Endodermal cell (in vitro differentiated cells): Measurements from ENCODE around the gene SVBP. TPM values are rescaled to one million over a fixed set of nuclear protein-coding genes. Genes with fewer than 3 reads are reported as not detected.

Experiments
- DNase-seq: peaks from one replicate; pipeline ENCODE4 v3.0.0-alpha.2; 2017
- H3K27ac ChIP-seq: 2 replicates; pipeline ENCODE4 v1.5.1; 2013; ENCODE audit warnings: mild to moderate bottlenecking, low read depth, low read length, moderate library complexity
- H3K27me3 ChIP-seq: 2 replicates; pipeline ENCODE4 v1.6.1; 2013; ENCODE audit warnings: mild to moderate bottlenecking, low read length, moderate library complexity; ENCODE audit not compliant: insufficient read depth, control insufficient read depth, poor library complexity, severe bottlenecking
- H3K36me3 ChIP-seq: 2 replicates; pipeline ENCODE4 v1.7.0; 2013; ENCODE audit warnings: mild to moderate bottlenecking, low read length, moderate library complexity; ENCODE audit not compliant: control insufficient read depth, insufficient read depth
- H3K4me1 ChIP-seq: one replicate; pipeline ENCODE4 v1.7.0; 2013; ENCODE audit warnings: low read length; ENCODE audit not compliant: control insufficient read depth, insufficient read depth
- H3K4me3 ChIP-seq: 2 replicates; pipeline ENCODE4 v1.5.1; 2013; ENCODE audit warnings: mild to moderate bottlenecking, low read length, moderate library complexity
- H3K9ac ChIP-seq: 2 replicates; pipeline ENCODE4 v1.6.1; 2013; ENCODE audit warnings: mild to moderate bottlenecking, low read length, moderate library complexity; ENCODE audit not compliant: poor library complexity, severe bottlenecking; ENCODE audit errors: extremely low read depth
- H3K9me3 ChIP-seq: 2 replicates; pipeline ENCODE4 v1.6.1; 2013; ENCODE audit warnings: mild to moderate bottlenecking, low read length, moderate library complexity; ENCODE audit not compliant: control insufficient read depth
- H3K27ac Mint-ChIP-seq: 2 replicates; pipeline ENCODE4 v1.8.0; 2020; ENCODE audit warnings: mixed read lengths
- H3K27me3 Mint-ChIP-seq: 2 replicates; pipeline ENCODE4 v1.8.0; 2021; ENCODE audit warnings: mild to moderate bottlenecking, mixed read lengths; ENCODE audit not compliant: insufficient read depth
- H3K36me3 Mint-ChIP-seq: 2 replicates; pipeline ENCODE4 v1.8.0; 2020; ENCODE audit warnings: low read depth, mixed read lengths
- H3K4me1 Mint-ChIP-seq: 2 replicates; pipeline ENCODE4 v1.8.0; 2020; ENCODE audit warnings: mixed read lengths
- H3K4me3 Mint-ChIP-seq: 2 replicates; pipeline ENCODE4 v1.8.0; 2020; ENCODE audit warnings: mild to moderate bottlenecking, moderate library complexity, mixed read lengths
- H3K9me3 Mint-ChIP-seq: 2 replicates; pipeline ENCODE4 v1.8.0; 2020; ENCODE audit warnings: mild to moderate bottlenecking, mixed read lengths
- CTCF ChIP-seq: fragments of 200-600 bp; sonication (generic); conservative IDR thresholded peaks from 2 replicates; pipeline ENCODE4 v1.5.0; 2021; ENCODE audit warnings: antibody characterized with exemption, mild to moderate bottlenecking
- WGBS, 2 experiments: methylation state at CpG; one replicate each; pipeline versions ENCODE4 v1.1.5 to v1.1.7; 2013; ENCODE audit warnings: missing lambda C conversion rate in 2 of 2, mixed read lengths in 1 of 2; ENCODE audit not compliant: insufficient coverage in 1 of 2, insufficient read length in 1 of 2; 5-methylcytosine and 5-hydroxymethylcytosine counted together
- long read RNA-seq, 4 experiments: library from polyadenylated mRNA in 2 of 4; library from RNA in 1 of 4; library from capped mRNA in 1 of 4; stranded (forward) in 3 of 4; unstranded in 1 of 4; transcript quantifications; one replicate each; pipeline ENCODE4 v2.0.0, GENCODE V29; 2020 to 2021; ENCODE audit warnings: inconsistent platforms in 1 of 4
- polyA plus RNA-seq, 2 experiments: library from polyadenylated mRNA; stranded (reverse); fragments of 50-300 nt; gene quantifications; one replicate each; pipeline ENCODE4 v1.2.3, GENCODE V29; 2013
- total RNA-seq, 2 donors: library from RNA; stranded (reverse); fragmentation: NEBNext Ultra II Directional in 1 of 2; extraction: Animal tissue kit (Norgen Biotek cat#: 25700) in 1 of 2; gene quantifications; 2 replicates in 1 of 2; 3 replicates in 1 of 2; pipeline ENCODE4 v1.2.1, GENCODE V29; 2021

The SVBP gene
- 10 to 100 TPM; 40.2 to 45.3 TPM for total RNA-seq
- polyA plus RNA-seq (2013, experiment 1 of 2): 69.8 TPM
- polyA plus RNA-seq (2013, experiment 2 of 2): 72.8 TPM
- long read RNA-seq, experiment 1, transcript SVBP-201 (3 exons, 658 nt): major isoform, 19 of 29 reads
- long read RNA-seq, experiment 1, partial matches to known transcripts: 8 of 29 reads
- long read RNA-seq, experiment 1, other reads (novel, unspliced or antisense): 2 of 29 reads
- long read RNA-seq, experiment 2, transcript SVBP-201 (3 exons, 658 nt): major isoform, 30 of 37 reads
- long read RNA-seq, experiment 2, partial matches to known transcripts: 2 of 37 reads
- long read RNA-seq, experiment 2, other reads (novel, unspliced or antisense): 5 of 37 reads
- long read RNA-seq, experiment 3, transcript SVBP-201 (3 exons, 658 nt): major isoform, 19 of 25 reads
- long read RNA-seq, experiment 3, partial matches to known transcripts: 2 of 25 reads
- long read RNA-seq, experiment 3, other reads (novel, unspliced or antisense): 3 of 25 reads
- long read RNA-seq, experiment 4, transcript SVBP-201 (3 exons, 658 nt): major isoform, 11 of 18 reads
- long read RNA-seq, experiment 4, partial matches to known transcripts: 2 of 18 reads
- long read RNA-seq, experiment 4, other reads (novel, unspliced or antisense): 4 of 18 reads

- H3K9me3 Mint-ChIP-seq: no peaks in the 10 kb centered on the region
- Histone ChIP-seq H3K27ac (peak within 1 kb of the TSS; percentile 99), H3K36me3 (peaks cover 10% of the 10 kb centered on the region), H3K9me3 (no peaks in the 10 kb centered on the region), H3K27me3 (no peaks in the 10 kb centered on the region), H3K9ac (peak within 1 kb of the TSS; percentile 87), H3K4me1 (no peaks in the 10 kb centered on the region), H3K4me3 (peak within 1 kb of the TSS; percentile 95)
- H3K36me3 Mint-ChIP-seq: peaks cover 16% of the 10 kb centered on the region
- H3K27me3 Mint-ChIP-seq: no peaks in the 10 kb centered on the region
- no peak for TF ChIP-seq CTCF
- peak; percentile 98 for DNase-seq
- 0% methylated on average over 7 to 66 of the region's 66 CpGs for WGBS, 2 experiments
- H3K4me1 Mint-ChIP-seq: peaks cover 12% of the 10 kb centered on the region
- H3K27ac Mint-ChIP-seq: peak within 1 kb of the TSS; percentile 91
- peak within 1 kb of the TSS; percentile 70 for H3K4me3 Mint-ChIP-seq
These were observed at the start of gene SVBP, which contains the start of gene ERMAP for GRCh38 chr1:42816585-42817439. SVBP (minus strand) TSS chr1:42817397; CDS start chr1:42816544, 853 bp downstream. ERMAP (plus strand) TSS chr1:42817122; CDS start chr1:42830449, 13,327 bp downstream.

GRCh38 chr1:42866549-42866948 lies 49.4 kb upstream of the SVBP start:
- no peak for TF ChIP-seq CTCF
- no peaks in the 10 kb centered on the region for H3K9me3 ChIP-seq
- H3K27me3 ChIP-seq: no peaks in the 10 kb centered on the region
- no peaks in the 10 kb centered on the region for H3K36me3 Mint-ChIP-seq
- H3K4me1 ChIP-seq: no peaks in the 10 kb centered on the region
- peaks cover 4% of the 10 kb centered on the region for H3K27me3 Mint-ChIP-seq
- no peak overlapping the region for H3K4me3 ChIP-seq
- no peaks in the 10 kb centered on the region for H3K36me3 ChIP-seq
- H3K27ac Mint-ChIP-seq: no peak overlapping the region
- H3K4me1 Mint-ChIP-seq: no peaks in the 10 kb centered on the region
- H3K9ac ChIP-seq: no peak overlapping the region
- H3K27ac ChIP-seq: no peak overlapping the region
- WGBS, 2 experiments: 90 to 96% methylated on average over 3 to 5 of the region's 5 CpGs
- no peak for DNase-seq
- H3K4me3 Mint-ChIP-seq: no peak overlapping the region
- H3K9me3 Mint-ChIP-seq: no peaks in the 10 kb centered on the region

GRCh38 chr1:42861014-42861399 lies 43.8 kb upstream of the SVBP start:
- Mint-ChIP-seq H3K4me3 (no peak overlapping the region), H3K27ac (no peak overlapping the region), H3K36me3 (peaks cover 18% of the 10 kb centered on the region), H3K27me3 (peaks cover 7% of the 10 kb centered on the region), H3K9me3 (peaks cover 44% of the 10 kb centered on the region), H3K4me1 (peaks cover 5% of the 10 kb centered on the region)
- H3K4me3 ChIP-seq: no peak overlapping the region
- H3K27me3 ChIP-seq: no peaks in the 10 kb centered on the region
- no peak overlapping the region for H3K27ac ChIP-seq
- no peaks in the 10 kb centered on the region for H3K4me1 ChIP-seq
- no peak for DNase-seq
- TF ChIP-seq CTCF: no peak
- no peaks in the 10 kb centered on the region for H3K36me3 ChIP-seq
- H3K9me3 ChIP-seq: peaks cover 8% of the 10 kb centered on the region
- H3K9ac ChIP-seq: no peak overlapping the region
